Measurements from ENCODE around the gene KDM6A. TPM values are rescaled to one million over a fixed set of nuclear protein-coding genes. Genes with fewer than 3 reads are reported as not detected.

Gene KDM6A
- total and polyA plus RNA-seq, 8 donors, result 21.1 to 75.0 (median 49.2) TPM

GRCh38 chrX:44871931-44872820 lies 812 bp upstream of the KDM6A start:
- intact Hi-C loops (cut with DNase I), result no loop called here
- H3K27ac ChIP-seq, result peak overlapping the region; percentile 97 to 99
- TF ChIP-seq, protein P1, sequence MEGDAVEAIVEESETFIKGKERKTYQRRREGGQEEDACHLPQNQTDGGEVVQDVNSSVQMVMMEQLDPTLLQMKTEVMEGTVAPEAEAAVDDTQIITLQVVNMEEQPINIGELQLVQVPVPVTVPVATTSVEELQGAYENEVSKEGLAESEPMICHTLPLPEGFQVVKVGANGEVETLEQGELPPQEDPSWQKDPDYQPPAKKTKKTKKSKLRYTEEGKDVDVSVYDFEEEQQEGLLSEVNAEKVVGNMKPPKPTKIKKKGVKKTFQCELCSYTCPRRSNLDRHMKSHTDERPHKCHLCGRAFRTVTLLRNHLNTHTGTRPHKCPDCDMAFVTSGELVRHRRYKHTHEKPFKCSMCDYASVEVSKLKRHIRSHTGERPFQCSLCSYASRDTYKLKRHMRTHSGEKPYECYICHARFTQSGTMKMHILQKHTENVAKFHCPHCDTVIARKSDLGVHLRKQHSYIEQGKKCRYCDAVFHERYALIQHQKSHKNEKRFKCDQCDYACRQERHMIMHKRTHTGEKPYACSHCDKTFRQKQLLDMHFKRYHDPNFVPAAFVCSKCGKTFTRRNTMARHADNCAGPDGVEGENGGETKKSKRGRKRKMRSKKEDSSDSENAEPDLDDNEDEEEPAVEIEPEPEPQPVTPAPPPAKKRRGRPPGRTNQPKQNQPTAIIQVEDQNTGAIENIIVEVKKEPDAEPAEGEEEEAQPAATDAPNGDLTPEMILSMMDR (IDR thresholded peaks at IDR 0.05), result no peak
- no peaks in the 10 kb centered on the region for H3K9me3 ChIP-seq
- no peaks in the 10 kb centered on the region for H3K27me3 ChIP-seq
- peak; percentile 38 for ATAC-seq
- no peaks in the 10 kb centered on the region for H3K36me3 ChIP-seq
- peak overlapping the region; percentile 64 to 88 for H3K4me3 ChIP-seq
- peak in 3 of 4 donors; percentile 40 to 84 (median 61) for DNase-seq
- H3K4me1 ChIP-seq, result peaks cover 5 to 13% of the 10 kb centered on the region in 2 donors

DNA sequence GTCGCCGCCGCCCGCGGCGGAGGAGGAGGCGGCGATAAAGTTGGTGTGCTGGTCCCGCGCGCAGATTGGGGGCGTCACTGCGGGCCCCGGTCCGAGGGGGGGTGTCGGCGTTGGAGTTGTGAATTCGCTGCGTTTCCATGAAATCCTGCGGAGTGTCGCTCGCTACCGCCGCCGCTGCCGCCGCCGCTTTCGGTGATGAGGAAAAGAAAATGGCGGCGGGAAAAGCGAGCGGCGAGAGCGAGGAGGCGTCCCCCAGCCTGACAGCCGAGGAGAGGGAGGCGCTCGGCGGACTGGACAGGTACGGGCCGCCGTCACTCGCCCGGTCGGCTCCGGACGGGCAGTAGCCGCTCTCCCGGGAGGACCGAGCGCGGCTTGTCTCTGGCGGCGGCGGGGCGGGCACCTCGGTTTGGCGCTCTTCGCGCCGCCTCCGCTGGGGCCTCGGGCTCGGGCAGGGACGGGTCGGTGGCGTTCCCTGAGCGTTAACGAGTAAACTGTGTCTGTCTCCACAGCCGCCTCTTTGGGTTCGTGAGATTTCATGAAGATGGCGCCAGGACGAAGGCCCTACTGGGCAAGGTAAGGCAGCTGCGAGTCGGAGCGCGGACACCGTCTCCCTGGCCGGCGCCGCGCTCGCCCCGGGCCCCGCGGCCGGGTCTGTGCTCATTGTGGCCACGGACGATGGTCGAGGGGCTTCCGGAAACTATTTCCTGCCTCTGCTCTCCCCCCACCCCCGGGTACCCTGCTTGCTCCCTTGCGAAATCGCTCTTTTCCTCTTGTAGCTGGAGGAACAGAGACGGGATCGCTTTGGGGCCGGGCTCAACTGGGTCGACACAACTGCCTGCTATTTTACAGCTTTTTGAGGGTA lies 658 bp downstream of the KDM6A start:
- Histone ChIP-seq H3K4me3 (peak overlapping the region; percentile 64 to 88), H3K9me3 (no peaks in the 10 kb centered on the region), H3K36me3 (no peaks in the 10 kb centered on the region), H3K27me3 (no peaks in the 10 kb centered on the region), H3K4me1 (peaks cover 5 to 16% of the 10 kb centered on the region in 2 donors), H3K27ac (peak overlapping the region; percentile 97 to 99)
- TF ChIP-seq, protein P1 (IDR thresholded peaks at IDR 0.05), result no peak
- intact Hi-C loops (cut with DNase I), result no loop called here
- ATAC-seq (peak; percentile 12), DNase-seq (peak; percentile 56 to 84 (median 67))

- Histone ChIP-seq H3K36me3 (no peaks in the 10 kb centered on the region), H3K27me3 (no peaks in the 10 kb centered on the region), H3K4me1 (peaks cover 5 to 16% of the 10 kb centered on the region in 2 donors), H3K4me3 (peak overlapping the region; percentile 64 to 88), H3K9me3 (no peaks in the 10 kb centered on the region), H3K27ac (peak overlapping the region; percentile 97 to 99)
- ATAC-seq, result peak; percentile 11
- TF ChIP-seq, protein P1 (IDR thresholded peaks at IDR 0.05), result no peak
- DNase-seq, result peak in 1 of 4 donors; percentile 42
- intact Hi-C loops (cut with DNase I), result no loop called here
Measured at GRCh38 chrX:44874420-44875184, 1.6 kb downstream of the KDM6A start.

DNA sequence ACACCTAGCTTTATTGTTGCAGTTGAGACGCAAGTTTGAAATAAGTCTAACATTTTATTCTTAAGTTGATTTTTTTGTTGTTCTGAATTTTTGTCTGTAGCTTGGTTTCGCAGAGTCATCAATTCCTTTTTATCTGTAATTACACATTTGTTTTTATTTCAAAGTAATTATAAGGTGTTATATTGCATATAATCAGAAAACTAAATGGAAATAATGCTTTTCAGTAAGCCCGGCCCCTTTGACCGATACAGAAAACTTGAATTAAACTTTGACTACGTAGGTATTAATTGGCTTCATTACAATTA lies 2.1 kb downstream of the KDM6A start:
- TF ChIP-seq, protein P1 (IDR thresholded peaks at IDR 0.05), result no peak
- DNase-seq (no peak), ATAC-seq (no peak)
- intact Hi-C loops (cut with DNase I), result no loop called here
- Histone ChIP-seq H3K4me1 (peaks cover 5 to 16% of the 10 kb centered on the region in 2 donors), H3K36me3 (no peaks in the 10 kb centered on the region), H3K9me3 (no peaks in the 10 kb centered on the region), H3K27ac (peak overlapping the region; percentile 97 to 99), H3K4me3 (peak overlapping the region; percentile 64 to 88), H3K27me3 (no peaks in the 10 kb centered on the region)
